Bronchial epithelial cell (primary cell): ENCODE measurements around the gene OR2B2. TPM values are rescaled to one million over a fixed set of nuclear protein-coding genes. Genes with fewer than 3 reads are reported as not detected.

Experiments used
- DNase-seq: peaks from one replicate; pipeline ENCODE4 v3.0.0-alpha.2; 2010; ENCODE audit warnings: low read depth
- FAIRE-seq: peaks from 2 replicates; lab custom pipeline; 2011; peaks lifted over from hg19 to GRCh38; lab: Jason Lieb, UNC
- H3K27me3 ChIP-seq: 2 replicates; pipeline ENCODE4 v1.5.1; 2011; ENCODE audit warnings: low read length; ENCODE audit not compliant: control insufficient read depth, insufficient read depth
- H3K36me3 ChIP-seq: 2 replicates; pipeline ENCODE4 v1.5.1; 2011; ENCODE audit warnings: low read length; ENCODE audit not compliant: control insufficient read depth, insufficient read depth
- H3K4me3 ChIP-seq: 2 replicates; pipeline ENCODE4 v1.5.1; 2011; ENCODE audit warnings: mild to moderate bottlenecking, low read depth, low read length, control low read depth
- CTCF ChIP-seq: IDR thresholded peaks from 2 replicates; pipeline ENCODE4 v1.5.1; 2011; ENCODE audit warnings: mild to moderate bottlenecking, moderate library complexity, low read length, control low read depth, inconsistent platforms; ENCODE audit not compliant: insufficient read depth, severe bottlenecking
- total RNA-seq: library from RNA; depleted of rRNA; stranded (reverse); fragments of >200 nt; gene quantifications from 2 replicates; pipeline ENCODE4 v1.2.1, GENCODE V29; 2014

OR2B2 gene
- total RNA-seq, 1 donor from 2014 or later: not detected

DNA sequence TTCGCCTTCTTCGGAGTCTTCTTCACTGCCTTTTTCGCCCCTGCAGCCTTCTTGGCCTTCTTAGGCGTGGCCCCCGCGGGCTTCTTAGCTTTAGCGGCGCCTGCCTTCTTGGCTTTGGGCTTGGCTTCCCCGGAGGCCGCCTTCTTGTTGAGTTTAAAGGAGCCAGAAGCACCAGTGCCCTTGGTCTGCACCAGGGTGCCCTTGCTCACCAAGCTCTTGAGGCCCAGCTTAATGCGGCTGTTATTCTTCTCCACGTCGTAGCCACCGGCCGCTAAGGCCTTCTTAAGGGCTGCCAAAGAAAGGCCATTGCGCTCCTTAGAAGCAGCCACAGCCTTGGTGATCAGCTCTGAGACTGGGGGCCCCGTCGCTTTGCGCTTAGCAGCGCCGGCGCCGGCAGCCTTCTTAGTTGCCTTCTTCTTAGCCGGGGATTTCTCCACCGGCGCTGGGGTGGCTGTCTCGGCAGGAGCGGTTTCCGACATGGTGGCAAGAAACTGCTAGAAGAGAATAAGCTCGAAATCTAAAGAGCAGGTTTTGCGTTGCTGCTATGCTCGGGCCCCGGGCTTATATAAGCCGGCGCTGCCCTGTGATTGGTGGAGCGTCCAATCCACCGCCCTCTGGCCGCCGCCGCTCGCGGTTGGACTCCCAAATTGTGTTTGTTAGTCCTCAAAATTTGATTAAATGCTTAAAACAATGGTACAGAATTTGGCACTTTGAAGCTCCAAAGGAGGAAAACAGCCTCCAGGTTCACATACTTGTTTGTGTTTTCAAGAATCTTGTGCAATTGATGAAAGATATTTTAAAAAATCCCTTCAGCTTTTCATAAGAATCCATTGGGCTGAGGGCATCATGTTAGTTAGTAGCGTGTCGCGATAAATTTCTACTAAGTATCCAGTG is 44.9 kb downstream of the OR2B2 start:
- H3K36me3 ChIP-seq: no peaks in the 10 kb centered on the region
- peak overlapping the region; percentile 54 for H3K4me3 ChIP-seq
- H3K27me3 ChIP-seq: no peaks in the 10 kb centered on the region
- DNase-seq (peak; percentile 56), FAIRE-seq (no peak)
- no peak for TF ChIP-seq CTCF

GRCh38 chr6:27866357-27867050 is 45.7 kb downstream of the OR2B2 start:
- H3K36me3 ChIP-seq: no peaks in the 10 kb centered on the region
- no peak for TF ChIP-seq CTCF
- FAIRE-seq (no peak), DNase-seq (peak; percentile 71)
- H3K4me3 ChIP-seq: peak overlapping the region; percentile 54
- no peaks in the 10 kb centered on the region for H3K27me3 ChIP-seq

DNA sequence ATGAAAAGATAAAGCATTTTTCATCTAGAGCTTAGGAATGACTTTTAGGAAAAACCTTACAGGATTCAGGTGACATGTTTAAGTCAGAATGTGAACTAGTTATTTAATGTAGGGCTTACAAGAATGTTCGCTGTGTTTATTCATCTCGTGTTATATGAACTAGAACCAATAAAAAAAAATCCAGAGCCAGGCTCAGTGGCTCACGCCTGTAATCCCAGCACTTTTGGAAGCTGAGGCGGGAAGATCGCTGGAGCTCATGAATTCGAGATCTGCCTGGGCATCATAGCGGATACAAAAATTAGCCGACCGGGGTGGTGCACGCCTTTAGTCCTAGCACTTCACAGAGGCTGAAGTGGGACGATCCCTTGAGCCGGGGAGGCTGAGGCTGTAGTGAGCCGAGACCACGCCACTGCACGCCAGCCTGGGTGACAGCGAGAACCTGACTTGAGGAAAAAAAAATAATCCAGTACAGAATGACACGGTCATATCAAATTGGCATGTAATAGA is 46.3 kb downstream of the OR2B2 start:
- FAIRE-seq (no peak), DNase-seq (no peak)
- TF ChIP-seq CTCF: no peak
- H3K27me3 ChIP-seq: no peaks in the 10 kb centered on the region
- H3K36me3 ChIP-seq: no peaks in the 10 kb centered on the region
- H3K4me3 ChIP-seq: peak overlapping the region; percentile 54

DNA sequence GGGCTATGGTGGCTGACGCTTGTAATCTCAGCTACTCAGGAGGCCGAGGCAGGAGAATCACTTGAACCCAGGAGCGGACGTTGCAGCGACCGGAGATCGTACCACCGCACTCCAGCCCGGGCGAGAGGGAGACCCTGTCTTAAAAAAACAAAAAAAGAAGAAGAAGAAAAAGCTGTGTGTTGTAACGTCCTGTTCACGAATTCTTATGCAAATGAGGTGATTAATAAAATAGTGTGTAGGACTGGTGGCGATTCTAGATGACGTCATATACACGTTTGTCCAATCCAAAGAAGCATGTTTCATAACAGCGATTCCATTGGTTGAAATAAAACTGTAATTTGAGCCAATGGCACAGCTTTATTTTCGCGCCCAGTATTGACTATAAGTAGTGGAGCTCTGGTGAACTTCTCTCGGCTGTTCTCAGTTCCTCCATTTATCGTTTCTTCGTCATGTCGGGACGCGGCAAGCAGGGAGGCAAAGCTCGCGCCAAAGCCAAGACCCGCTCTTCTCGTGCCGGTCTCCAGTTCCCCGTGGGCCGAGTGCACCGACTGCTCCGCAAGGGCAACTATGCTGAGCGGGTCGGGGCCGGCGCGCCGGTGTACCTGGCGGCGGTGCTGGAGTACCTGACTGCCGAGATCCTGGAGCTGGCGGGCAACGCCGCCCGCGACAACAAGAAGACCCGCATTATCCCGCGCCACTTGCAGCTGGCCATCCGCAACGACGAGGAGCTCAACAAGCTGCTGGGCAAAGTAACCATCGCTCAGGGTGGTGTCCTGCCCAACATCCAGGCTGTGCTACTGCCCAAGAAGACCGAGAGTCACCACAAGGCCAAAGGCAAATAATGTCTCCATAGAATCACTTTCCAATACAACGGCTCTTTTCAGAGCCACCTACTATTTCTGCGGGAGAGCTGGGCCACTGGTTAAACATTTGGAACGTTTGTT is 47.0 kb downstream of the OR2B2 start:
- DNase-seq (peak; percentile 98), FAIRE-seq (no peak)
- no peaks in the 10 kb centered on the region for H3K27me3 ChIP-seq
- peak overlapping the region; percentile 54 for H3K4me3 ChIP-seq
- no peaks in the 10 kb centered on the region for H3K36me3 ChIP-seq
- no peak for TF ChIP-seq CTCF

- peak overlapping the region; percentile 54 for H3K4me3 ChIP-seq
- FAIRE-seq: no peak
- TF ChIP-seq CTCF: no peak
- no peaks in the 10 kb centered on the region for H3K36me3 ChIP-seq
- no peaks in the 10 kb centered on the region for H3K27me3 ChIP-seq
- DNase-seq: no peak
Observed at GRCh38 chr6:27863962-27864905, 48.0 kb downstream of the OR2B2 start.
